Astrocyte of the spinal cord (primary cell): ENCODE measurements around the gene AHDC1.

Source experiments
- DNase-seq: peaks from one replicate; pipeline ENCODE4 v3.0.0; 2011; ENCODE audit warnings: low read depth, low spot score
- H3K4me3 ChIP-seq: 2 replicates; pipeline ENCODE4 v1.5.1; 2011; ENCODE audit warnings: low read depth, mild to moderate bottlenecking, low read length, moderate library complexity
- CTCF ChIP-seq: IDR thresholded peaks from 2 replicates; pipeline ENCODE4 v1.5.1; 2012; ENCODE audit warnings: low read depth, mild to moderate bottlenecking, low read length, inconsistent platforms
- in situ Hi-C: cut with HindIII; loops from 2 replicates; pipeline ENCODE4 v1.10.0; 2017; ENCODE audit warnings: low sequenced_read_pairs

The AHDC1 gene

DNA sequence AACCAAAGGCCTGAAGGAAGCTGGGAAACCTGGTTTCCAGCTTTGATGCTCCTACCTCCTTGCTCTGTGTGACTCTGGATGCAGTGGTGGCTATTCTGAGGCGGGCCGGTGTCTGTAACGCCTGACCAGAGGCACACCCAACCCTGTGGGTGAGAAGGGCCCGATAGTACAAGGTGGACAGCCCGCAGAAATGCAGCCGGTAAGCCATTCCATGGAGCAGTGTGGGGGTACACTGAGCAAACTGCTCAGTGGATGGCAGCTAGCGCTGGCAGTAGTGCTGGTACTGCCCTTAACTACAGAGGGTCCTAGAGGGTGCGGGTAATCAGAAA is 36.0 kb downstream of the AHDC1 start:
- no peak overlapping the region for H3K4me3 ChIP-seq
- no peak for DNase-seq
- in situ Hi-C loops: no loop called here
- TF ChIP-seq CTCF: no peak

GRCh38 chr1:27567146-27567526 is 36.8 kb downstream of the AHDC1 start:
- no peak for TF ChIP-seq CTCF
- in situ Hi-C loops: no loop called here
- DNase-seq: no peak
- no peak overlapping the region for H3K4me3 ChIP-seq

GRCh38 chr1:27566462-27567145 is 37.3 kb downstream of the AHDC1 start:
- no peak for TF ChIP-seq CTCF
- DNase-seq: no peak
- in situ Hi-C loops: no loop called here
- H3K4me3 ChIP-seq: no peak overlapping the region

- no peak for TF ChIP-seq CTCF
- DNase-seq: no peak
- in situ Hi-C loops: no loop called here
- H3K4me3 ChIP-seq: no peak overlapping the region
These were observed 39.0 kb downstream of the AHDC1 start for GRCh38 chr1:27564710-27565649.

- in situ Hi-C loops: no loop called here
- TF ChIP-seq CTCF: no peak
- no peak overlapping the region for H3K4me3 ChIP-seq
- DNase-seq: peak; percentile 42
These were observed 40.1 kb downstream of the AHDC1 start for GRCh38 chr1:27563591-27564471.

- in situ Hi-C loops: no loop called here
- H3K4me3 ChIP-seq: no peak overlapping the region
- no peak for DNase-seq
- no peak for TF ChIP-seq CTCF
These were observed 40.7 kb downstream of the AHDC1 start for GRCh38 chr1:27563341-27563590.
